Spleen (tissue), 11 donors: Measurements from ENCODE around the gene AP1S1. TPM values are rescaled to one million over a fixed set of nuclear protein-coding genes. Genes with fewer than 3 reads are reported as not detected.

Experiments used
- DNase-seq: peaks from one replicate; pipeline ENCODE4 v3.0.0-alpha.2; 2020
- H3K27ac ChIP-seq, 8 donors: fragments of 200-600 bp; sonication (generic) in 7 of 8; 1 replicate in 4 of 8; 2 replicates in 4 of 8; pipeline versions ENCODE4 v1.5.0 to v1.8.0; 2016 to 2021; ENCODE audit warnings: inconsistent platforms in 4 of 8, mild to moderate bottlenecking in 4 of 8, moderate library complexity in 1 of 8
- H3K27me3 ChIP-seq, 7 donors: fragments of 200-600 bp; sonication (generic) in 6 of 7; replicated peaks in 1 of 7; 1 replicate in 4 of 7; 2 replicates in 3 of 7; pipeline versions ENCODE4 v1.5.0 to v1.8.0; 2016 to 2021; ENCODE audit warnings: inconsistent platforms in 3 of 7, mild to moderate bottlenecking in 1 of 7
- H3K36me3 ChIP-seq, 6 donors: fragments of 200-600 bp; sonication (generic) in 5 of 6; 1 replicate in 4 of 6; 2 replicates in 2 of 6; pipeline versions ENCODE4 v1.5.0 to v1.8.0; 2016 to 2021; ENCODE audit warnings: inconsistent platforms in 2 of 6
- H3K4me1 ChIP-seq, 6 donors: fragments of 200-600 bp; sonication (generic) in 5 of 6; 1 replicate in 3 of 6; 2 replicates in 3 of 6; pipeline versions ENCODE4 v1.5.0 to v1.8.0; 2016 to 2021; ENCODE audit warnings: inconsistent platforms in 3 of 6
- H3K4me3 ChIP-seq, 8 donors: fragments of 200-600 bp; sonication (generic) in 7 of 8; 1 replicate in 4 of 8; 2 replicates in 4 of 8; pipeline versions ENCODE4 v1.5.0 to v1.8.0; 2016 to 2021; ENCODE audit warnings: inconsistent platforms in 4 of 8, mild to moderate bottlenecking in 4 of 8, moderate library complexity in 2 of 8
- H3K9me3 ChIP-seq, 8 donors: fragments of 200-600 bp; sonication (generic) in 7 of 8; 1 replicate in 4 of 8; 2 replicates in 4 of 8; pipeline versions ENCODE4 v1.5.0 to v1.8.0; 2016 to 2021; ENCODE audit warnings: inconsistent platforms in 4 of 8
- CTCF ChIP-seq, 11 experiments: fragments of 200-600 bp in 7 of 11; fragments of 450-650 bp in 4 of 11; sonication (generic) in 4 of 11; IDR thresholded peaks in 8 of 11; conservative IDR thresholded peaks in 3 of 11; 1 replicate in 7 of 11; 2 replicates in 4 of 11; pipeline versions ENCODE4 v1.4.0 to v1.8.0; 2016 to 2021; ENCODE audit warnings: antibody characterized with exemption in 11 of 11, inconsistent platforms in 4 of 11, mild to moderate bottlenecking in 1 of 11
- POLR2A ChIP-seq, 3 donors: fragments of 450-650 bp; IDR thresholded peaks; one replicate each; pipeline ENCODE4 v1.5.1; 2017; ENCODE audit warnings: antibody characterized with exemption in 3 of 3, mild to moderate bottlenecking in 1 of 3
- POLR2AphosphoS5 ChIP-seq, 3 donors: sonication (generic); formaldehyde crosslinking; IDR thresholded peaks; one replicate each; pipeline ENCODE4 v1.5.1; 2017; ENCODE audit warnings: antibody characterized with exemption in 3 of 3
- WGBS, 5 donors: extraction: QIAGEN DNeasy Blood & Tissue Kit in 3 of 5; methylation state at CpG; one replicate each; pipeline versions ENCODE4 v1.1.5 to v1.1.7; 2013 to 2018; 5-methylcytosine and 5-hydroxymethylcytosine counted together
- intact Hi-C: fragments of 100-400 bp; cut with DNase I; formaldehyde crosslinking; loops from one replicate; pipeline ENCODE4 v1.15.0; 2023; ENCODE audit warnings: low total_unique reads
- polyA plus RNA-seq, 3 donors: library from polyadenylated mRNA; stranded (reverse); fragments of 200-250 nt; gene quantifications; one replicate each; pipeline ENCODE4 v1.2.1, GENCODE V29; 2013
- total RNA-seq, 7 donors: library from RNA; depleted of rRNA in 3 of 7; stranded (reverse); fragments of >200 nt in 3 of 7; fragmentation: NEBNext Ultra II Directional in 4 of 7; extraction: Animal tissue kit (Norgen Biotek cat#: 25700) in 4 of 7; gene quantifications; one replicate each; pipeline versions ENCODE4 v1.1.0 to v1.2.1, GENCODE V29; 2016 to 2021
- donor health status: healthy with polysubstance abuse.
- donor health status: DM: no; HTN: no; CAD: no; lungs with moderate emphysema.
- donor health status: DM: no; HTN: no; CAD: no.
- donor health status: Bipolar disorder and iron deficiency.
- donor health status: healthy.
- donor health status: DM: no; HTN: no; CAD: no.
- donor health status: DM: yes; HTN: yes; CAD: no.

Gene AP1S1
- total and polyA plus RNA-seq, 10 donors: 15.4 to 49.5 (median 31.0) TPM

GRCh38 chr7:101179713-101180112, 25.4 kb downstream of the AP1S1 start:
- H3K27ac ChIP-seq: no peak overlapping the region
- 2 to 7% (median 4%) methylated on average over 20 to 27 of the region's 27 CpGs for WGBS, 5 donors
- H3K4me3 ChIP-seq: peak overlapping the region in 1 of 8 donors; percentile 39
- no peak for DNase-seq
- intact Hi-C loops: no loop called here
- TF ChIP-seq POLR2AphosphoS5 (IDR thresholded peaks at IDR 0.05) (no peak), CTCF (IDR thresholded peaks at IDR 0.05 in 8 of 11, conservative IDR thresholded peaks at IDR 0.05 in 3 of 11) (no peak), POLR2A (IDR thresholded peaks at IDR 0.05) (no peak)
- no peaks in the 10 kb centered on the region for H3K9me3 ChIP-seq
- H3K27me3 ChIP-seq: peaks cover 8 to 99% (median 73%) of the 10 kb centered on the region in 7 donors
- no peaks in the 10 kb centered on the region for H3K36me3 ChIP-seq
- H3K4me1 ChIP-seq: peaks cover 4 to 20% (median 14%) of the 10 kb centered on the region in 6 donors

- Histone ChIP-seq H3K36me3 (no peaks in the 10 kb centered on the region), H3K27me3 (peaks cover 4 to 99% (median 68%) of the 10 kb centered on the region in 7 donors), H3K9me3 (no peaks in the 10 kb centered on the region), H3K27ac (no peak within 1 kb of the TSS), H3K4me3 (peak within 1 kb of the TSS in 1 of 8 donors; percentile 39), H3K4me1 (peaks cover 4 to 20% (median 14%) of the 10 kb centered on the region in 6 donors)
- no peak for TF ChIP-seq CTCF (IDR thresholded peaks at IDR 0.05 in 8 of 11, conservative IDR thresholded peaks at IDR 0.05 in 3 of 11)
- TF ChIP-seq POLR2AphosphoS5 (IDR thresholded peaks at IDR 0.05): no peak
- TF ChIP-seq POLR2A (IDR thresholded peaks at IDR 0.05): no peak
- intact Hi-C loops: no loop called here
- DNase-seq: no peak
- 4 to 9% (median 6%) methylated on average over 28 to 56 of the region's 56 CpGs for WGBS, 5 donors
Observed at GRCh38 chr7:101180130-101180755, 26.0 kb downstream of the AP1S1 start, which contains the start of gene NAT16. Gene NAT16, minus strand, starts transcription at chr7:101180293. Its CDS starts 5,486 bp downstream, at chr7:101174807.

GRCh38 chr7:101185258-101185839, 31.1 kb downstream of the AP1S1 start:
- TF ChIP-seq CTCF (IDR thresholded peaks at IDR 0.05 in 8 of 11, conservative IDR thresholded peaks at IDR 0.05 in 3 of 11) (no peak), POLR2A (IDR thresholded peaks at IDR 0.05) (no peak), POLR2AphosphoS5 (IDR thresholded peaks at IDR 0.05) (no peak)
- 54 to 71% (median 60%) methylated on average over 5 of the region's 5 CpGs for WGBS, 5 donors
- intact Hi-C loops: no loop called here
- H3K27me3 ChIP-seq: peaks cover under 1 to 66% (median 19%) of the 10 kb centered on the region in 7 donors
- H3K27ac ChIP-seq: no peak overlapping the region
- H3K4me3 ChIP-seq: no peak overlapping the region
- H3K4me1 ChIP-seq: peaks cover 0 to 3% (median under 1%) of the 10 kb centered on the region in 6 donors
- H3K9me3 ChIP-seq: no peaks in the 10 kb centered on the region
- H3K36me3 ChIP-seq: no peaks in the 10 kb centered on the region
- no peak for DNase-seq

- Histone ChIP-seq H3K9me3 (no peaks in the 10 kb centered on the region), H3K27ac (no peak overlapping the region), H3K27me3 (peaks cover 0 to 58% (median 10%) of the 10 kb centered on the region in 7 donors), H3K4me1 (no peaks in the 10 kb centered on the region), H3K36me3 (no peaks in the 10 kb centered on the region), H3K4me3 (no peak overlapping the region)
- TF ChIP-seq POLR2AphosphoS5 (IDR thresholded peaks at IDR 0.05) (no peak), CTCF (IDR thresholded peaks at IDR 0.05 in 8 of 11, conservative IDR thresholded peaks at IDR 0.05 in 3 of 11) (no peak), POLR2A (IDR thresholded peaks at IDR 0.05) (no peak)
- intact Hi-C loops: no loop called here
- no peak for DNase-seq
- 70 to 83% (median 72%) methylated on average over 6 of the region's 6 CpGs for WGBS, 5 donors
Observed at GRCh38 chr7:101186194-101186593, 31.9 kb downstream of the AP1S1 start.
